IMR-90 (cell line): ENCODE results near the gene OSBP2. TPM values are rescaled to one million over a fixed set of nuclear protein-coding genes. Genes with fewer than 3 reads are reported as not detected.

Source experiments
- ATAC-seq: fragments of 200-7000 bp; cut with Tn5 transposase; 2 replicates; pipeline ENCODE4 v1.9.1; 2020; ENCODE audit warnings: low read depth, mild to moderate bottlenecking, moderate library complexity
- BruUV-seq: library from RNA; stranded (reverse); fragments of 400-500 nt; replicated peaks from 2 replicates; lab custom pipeline; 2021; lab: Mats Ljungman, UMichigan
- CTCF ChIA-PET: fragments of 300-600 bp; formaldehyde crosslinking; extraction: SDS; loops from one replicate; lab custom pipeline; 2021; ENCODE audit warnings: antibody characterized with exemption; lab: Yijun Ruan, JAX
- POLR2A ChIA-PET: fragments of 300-600 bp; sonication (Branson Sonifier 250); formaldehyde crosslinking; loops from one replicate; lab custom pipeline; 2022; ENCODE audit warnings: antibody characterized with exemption; ENCODE audit not compliant: unreplicated experiment; lab: Charles Lee
- DNase-seq: peaks from one replicate; pipeline ENCODE4 v3.0.0; 2013
- H2AFZ ChIP-seq: replicated peaks from 2 replicates; pipeline ENCODE3; 2013; ENCODE audit warnings: low read length, mild to moderate bottlenecking; ENCODE audit not compliant: poor library complexity
- H2AK5ac ChIP-seq: 2 replicates; pipeline ENCODE4 v1.6.1; 2013; ENCODE audit warnings: low read depth, low read length, inconsistent platforms
- H2AK9ac ChIP-seq: replicated peaks from 2 replicates; pipeline ENCODE3; 2013; ENCODE audit warnings: mild to moderate bottlenecking, low read depth, low read length, moderate library complexity; ENCODE audit not compliant: poor library complexity
- H2BK120ac ChIP-seq: 2 replicates; pipeline ENCODE4 v1.6.1; 2013; ENCODE audit warnings: low read depth, low read length, inconsistent platforms
- H2BK15ac ChIP-seq: 3 replicates; pipeline ENCODE4 v1.6.1; 2013; ENCODE audit warnings: low read depth, low read length, inconsistent platforms
- H2BK20ac ChIP-seq: 2 replicates; pipeline ENCODE4 v1.6.1; 2013; ENCODE audit warnings: low read depth, mild to moderate bottlenecking, inconsistent platforms, low read length, moderate library complexity
- H2BK5ac ChIP-seq: 2 replicates; pipeline ENCODE4 v1.6.1; 2013; ENCODE audit warnings: mild to moderate bottlenecking, low read depth, low read length, inconsistent platforms; ENCODE audit not compliant: poor library complexity, severe bottlenecking
- H3K14ac ChIP-seq: replicated peaks from 2 replicates; pipeline ENCODE4 v1.6.1; 2013; ENCODE audit warnings: low read depth, low read length, inconsistent platforms
- H3K18ac ChIP-seq: 2 replicates; pipeline ENCODE4 v1.6.1; 2013; ENCODE audit warnings: low read depth, low read length, control low read depth
- H3K23ac ChIP-seq: 2 replicates; pipeline ENCODE4 v1.6.1; 2013; ENCODE audit warnings: low read depth, low read length, inconsistent platforms
- H3K27ac ChIP-seq: 2 replicates; pipeline ENCODE4 v1.5.1; 2013; ENCODE audit warnings: mild to moderate bottlenecking, control low read depth, low read length; ENCODE audit not compliant: insufficient read depth
- H3K27me3 ChIP-seq: 2 replicates; pipeline ENCODE4 v1.6.1; 2013; ENCODE audit warnings: low read length; ENCODE audit not compliant: control insufficient read depth, insufficient read depth
- H3K36me3 ChIP-seq: 2 replicates; pipeline ENCODE4 v1.6.1; 2013; ENCODE audit warnings: low read length, mixed read lengths; ENCODE audit not compliant: control insufficient read depth, insufficient read depth
- H3K4ac ChIP-seq: 2 replicates; pipeline ENCODE4 v1.6.1; 2013; ENCODE audit warnings: low read depth, low read length, inconsistent platforms
- H3K4me1 ChIP-seq: 2 replicates; pipeline ENCODE4 v1.6.1; 2013; ENCODE audit warnings: low read length, mixed read lengths; ENCODE audit not compliant: control insufficient read depth, insufficient read depth
- H3K4me2 ChIP-seq: 2 replicates; pipeline ENCODE4 v1.6.1; 2013; ENCODE audit warnings: low read depth, mild to moderate bottlenecking, control low read depth, low read length, moderate library complexity
- H3K4me3 ChIP-seq: 2 replicates; pipeline ENCODE4 v1.5.1; 2013; ENCODE audit warnings: low read depth, mild to moderate bottlenecking, control low read depth, low read length, moderate library complexity; ENCODE audit not compliant: insufficient read depth
- H3K56ac ChIP-seq: 2 replicates; pipeline ENCODE4 v1.6.1; 2013; ENCODE audit warnings: low read length, inconsistent platforms; ENCODE audit not compliant: insufficient read depth; ENCODE audit errors: extremely low read depth
- H3K79me1 ChIP-seq, 2 experiments: 2 replicates each; pipeline ENCODE4 v1.6.1; 2013; ENCODE audit warnings: low read length in 2 of 2, inconsistent platforms in 1 of 2, low read depth in 1 of 2
- H3K9ac ChIP-seq: 2 replicates; pipeline ENCODE4 v1.6.1; 2013; ENCODE audit warnings: low read depth, low read length, control low read depth
- H3K9me1 ChIP-seq: 2 replicates; pipeline ENCODE4 v1.6.1; 2013; ENCODE audit warnings: low read length, inconsistent platforms; ENCODE audit not compliant: insufficient read depth
- H3K9me3 ChIP-seq: 2 replicates; pipeline ENCODE4 v1.6.1; 2013; ENCODE audit warnings: low read length; ENCODE audit not compliant: control insufficient read depth, insufficient read depth
- H4K20me1 ChIP-seq: 2 replicates; pipeline ENCODE4 v1.6.1; 2013; ENCODE audit warnings: low read length, inconsistent platforms; ENCODE audit not compliant: insufficient read depth
- H4K5ac ChIP-seq: 2 replicates; pipeline ENCODE4 v1.6.1; 2013; ENCODE audit warnings: mild to moderate bottlenecking, low read depth, low read length, control low read depth
- H4K8ac ChIP-seq, 2 experiments: 2 replicates each; pipeline ENCODE4 v1.6.1; 2013; ENCODE audit warnings: low read depth in 2 of 2, low read length in 2 of 2, control low read depth in 1 of 2, inconsistent platforms in 1 of 2
- H4K91ac ChIP-seq: 2 replicates; pipeline ENCODE4 v1.6.1; 2013; ENCODE audit warnings: low read depth, low read length, inconsistent platforms; ENCODE audit not compliant: insufficient read depth
- BHLHE40 ChIP-seq: fragments of 150-350 bp; IDR thresholded peaks from 2 replicates; pipeline ENCODE4 v1.6.1; 2016; ENCODE audit warnings: mild to moderate bottlenecking, low read depth, low read length
- CTCF ChIP-seq: conservative IDR thresholded peaks from 2 replicates; pipeline ENCODE4 v1.5.1; 2012; ENCODE audit warnings: mild to moderate bottlenecking, low read depth, low read length, improper control_type of control experiment
- FOS ChIP-seq: fragments of 150-350 bp; IDR thresholded peaks from 2 replicates; pipeline ENCODE4 v1.6.1; 2016; ENCODE audit warnings: low read depth, low read length
- MXI1 ChIP-seq: IDR thresholded peaks from 2 replicates; pipeline ENCODE4 v1.6.1; 2012; ENCODE audit warnings: low read depth, mild to moderate bottlenecking, low read length, moderate library complexity, borderline replicate concordance
- POLR2A ChIP-seq: IDR thresholded peaks from 2 replicates; pipeline ENCODE4 v1.6.1; 2012; ENCODE audit warnings: mild to moderate bottlenecking, low read depth, low read length
- USF2 ChIP-seq: fragments of 150-350 bp; IDR thresholded peaks from 2 replicates; pipeline ENCODE4 v1.6.1; 2017; ENCODE audit warnings: mild to moderate bottlenecking, antibody characterized with exemption, low read length, low read depth
- WGBS, 2 experiments: methylation state at CpG; one replicate each; pipeline versions ENCODE4 v1.1.5 to v1.1.7; 2013; ENCODE audit warnings: missing lambda C conversion rate in 2 of 2; ENCODE audit not compliant: insufficient read length in 1 of 2; ENCODE audit errors: extremely low coverage in 2 of 2; 5-methylcytosine and 5-hydroxymethylcytosine counted together
- dilution Hi-C: fragments of 300-500 bp; cut with HindIII; formaldehyde crosslinking; loops from one replicate; pipeline ENCODE4 v1.14.3; 2018; ENCODE audit warnings: low sequenced_read_pairs; ENCODE audit not compliant: unreplicated experiment
- in situ Hi-C: fragments of 300-500 bp; cut with MboI; formaldehyde crosslinking; loops from 3 replicates; pipeline ENCODE4 v1.14.3; 2019; ENCODE audit warnings: low sequenced_read_pairs, inconsistent platforms, mixed read lengths
- intact Hi-C: fragments of 100-400 bp; cut with micrococcal nuclease; formaldehyde crosslinking; loops from 2 replicates; pipeline ENCODE4 v1.10.0; 2022
- polyA plus RNA-seq, 3 experiments: library from polyadenylated mRNA; depleted of rRNA; stranded (reverse); fragments of >200 nt; gene quantifications; 2 replicates each; pipeline ENCODE4 v1.2.3, GENCODE V29; 2012; ENCODE audit warnings: low replicate concordance in 1 of 3
- total RNA-seq: library from RNA; depleted of rRNA; stranded (reverse); fragments of >200 nt; gene quantifications from 2 replicates; pipeline ENCODE4 v1.2.3, GENCODE V29; 2012

Gene OSBP2
- total and polyA plus RNA-seq, 2 of the 4 experiments (the other 2 are of a cell fraction): 1.8 to 2.2 TPM

GRCh38 chr22:30780026-30780425, 85.4 kb downstream of the OSBP2 start:
- no peak overlapping the region for H3K56ac ChIP-seq
- H3K27me3 ChIP-seq: no peaks in the 10 kb centered on the region
- H3K79me1 ChIP-seq: no peaks in the 10 kb centered on the region
- intact Hi-C loops (no loop called here), in situ Hi-C loops (loop anchor here (10.0 kb wide), 1 partner anchor 125 kb away; no protein-coding TSS in a partner anchor), dilution Hi-C loops (no loop called here)
- no peak overlapping the region for H3K14ac ChIP-seq
- H4K5ac ChIP-seq: no peak overlapping the region
- no peak overlapping the region for H4K8ac ChIP-seq
- H2AK9ac ChIP-seq: no peak overlapping the region
- H3K9me1 ChIP-seq: peaks cover 8% of the 10 kb centered on the region; the same call in 1 of the 2 replicates
- WGBS, 2 experiments: 74% methylated on average over 7 of the region's 12 CpGs; no CpG with 5 or more reads in 1 of the 2 experiments
- peaks cover 10% of the 10 kb centered on the region for H3K4me1 ChIP-seq
- ATAC-seq (no peak), DNase-seq (no peak)
- H4K20me1 ChIP-seq: peaks cover 5% of the 10 kb centered on the region; the same call in 1 of the 2 replicates
- no peak overlapping the region for H4K91ac ChIP-seq
- POLR2A ChIA-PET: no interaction called here
- TF ChIP-seq CTCF (no peak), POLR2A (no peak), MXI1 (no peak), BHLHE40 (no peak), USF2 (no peak), FOS (no peak)
- H2AFZ ChIP-seq: peak overlapping the region; percentile 32
- no peak overlapping the region for H3K23ac ChIP-seq
- H3K4ac ChIP-seq: no peak overlapping the region
- H3K36me3 ChIP-seq: no peaks in the 10 kb centered on the region
- H3K4me2 ChIP-seq: no peak overlapping the region
- CTCF ChIA-PET: interaction anchor here (0.8 to 1.2 kb wide), 2 partner anchors 25 to 34 kb away, joined by 3 read pairs; no protein-coding TSS in a partner anchor
- no peak overlapping the region for H2BK15ac ChIP-seq
- no peak overlapping the region for H2BK5ac ChIP-seq
- no peak overlapping the region for H3K9ac ChIP-seq
- H2BK120ac ChIP-seq: no peak overlapping the region
- H2AK5ac ChIP-seq: no peak overlapping the region
- H3K18ac ChIP-seq: no peak overlapping the region
- H2BK20ac ChIP-seq: no peak overlapping the region
- H3K27ac ChIP-seq: no peak overlapping the region
- no TSS peak for BruUV-seq
- no peaks in the 10 kb centered on the region for H3K9me3 ChIP-seq
- H3K4me3 ChIP-seq: no peak overlapping the region
